Brain microvascular endothelial cell (primary cell): ENCODE measurements around the gene CUTA.

Experiments used
- DNase-seq: peaks from one replicate; pipeline ENCODE4 v3.0.0-alpha.2; 2020
- H3K27ac ChIP-seq: fragments of 250-450 bp; sonication (Bioruptor Pico); 2 replicates; pipeline ENCODE4 v1.5.1; 2020; ENCODE audit warnings: mild to moderate bottlenecking, moderate library complexity
- H3K27me3 ChIP-seq: fragments of 250-450 bp; sonication (Bioruptor Pico); replicated peaks from 2 replicates; pipeline ENCODE4 v1.5.1; 2020; ENCODE audit warnings: mild to moderate bottlenecking
- H3K36me3 ChIP-seq: fragments of 250-450 bp; sonication (Bioruptor Pico); replicated peaks from 2 replicates; pipeline ENCODE4 v1.5.1; 2020; ENCODE audit warnings: mild to moderate bottlenecking
- H3K4me3 ChIP-seq: 2 replicates; pipeline ENCODE4 v1.5.1; 2011; ENCODE audit warnings: low read depth, mild to moderate bottlenecking, control low read depth, low read length, moderate library complexity
- CTCF ChIP-seq: IDR thresholded peaks from 2 replicates; pipeline ENCODE4 v1.5.1; 2011; ENCODE audit warnings: low read depth, mild to moderate bottlenecking, moderate library complexity, low read length, control low read depth, inconsistent platforms; ENCODE audit errors: missing control alignments
- in situ Hi-C: cut with HindIII; loops from 2 replicates; pipeline ENCODE4 v1.10.0; 2017; ENCODE audit warnings: low sequenced_read_pairs, low pct_ligation_motif_present

The CUTA gene

GRCh38 chr6:33414592-33415271 lies 3.2 kb downstream of the CUTA start:
- DNase-seq: no peak
- H3K36me3 ChIP-seq: peaks cover 34% of the 10 kb centered on the region
- peak; percentile 68 for TF ChIP-seq CTCF
- no peaks in the 10 kb centered on the region for H3K27me3 ChIP-seq
- no peak overlapping the region for H3K4me3 ChIP-seq
- in situ Hi-C loops: no loop called here
- H3K27ac ChIP-seq: no peak overlapping the region

- H3K4me3 ChIP-seq: no peak overlapping the region
- no peak for DNase-seq
- no peaks in the 10 kb centered on the region for H3K27me3 ChIP-seq
- in situ Hi-C loops: no loop called here
- no peak overlapping the region for H3K27ac ChIP-seq
- TF ChIP-seq CTCF: no peak
- H3K36me3 ChIP-seq: peaks cover 34% of the 10 kb centered on the region
These were observed 4.4 kb downstream of the CUTA start for GRCh38 chr6:33413241-33414120.

GRCh38 chr6:33412140-33413009 lies 5.5 kb downstream of the CUTA start:
- H3K36me3 ChIP-seq: peaks cover 34% of the 10 kb centered on the region
- no peak for TF ChIP-seq CTCF
- in situ Hi-C loops: no loop called here
- no peak overlapping the region for H3K4me3 ChIP-seq
- H3K27me3 ChIP-seq: no peaks in the 10 kb centered on the region
- no peak for DNase-seq
- H3K27ac ChIP-seq: no peak overlapping the region

- Histone ChIP-seq H3K36me3 (peaks cover 34% of the 10 kb centered on the region), H3K4me3 (peak overlapping the region; percentile 58), H3K27ac (peak overlapping the region; percentile 91), H3K27me3 (no peaks in the 10 kb centered on the region)
- DNase-seq: no peak
- TF ChIP-seq CTCF: no peak
- in situ Hi-C loops: no loop called here
These were observed 6.3 kb downstream of the CUTA start for GRCh38 chr6:33411632-33412005.

- in situ Hi-C loops: no loop called here
- H3K36me3 ChIP-seq: peaks cover 33% of the 10 kb centered on the region
- DNase-seq: peak; percentile 62
These were observed 6.9 kb downstream of the CUTA start, which contains the start of gene PHF1 for GRCh38 chr6:33410711-33411631. PHF1 (plus strand) TSS chr6:33411014; CDS start chr6:33412264, 1,250 bp downstream.

More at GRCh38 chr6:33410711-33411631, 6.9 kb downstream of the CUTA start, which contains the start of gene PHF1:
- no peak for TF ChIP-seq CTCF
- Histone ChIP-seq H3K27me3 (no peaks in the 10 kb centered on the region), H3K27ac (peak within 1 kb of the TSS; percentile 91), H3K4me3 (peak within 1 kb of the TSS; percentile 68)
